Tibial nerve (tissue), 4 donors: ENCODE measurements around the gene MRPS11. TPM values are rescaled to one million over a fixed set of nuclear protein-coding genes. Genes with fewer than 3 reads are reported as not detected.

Experiments
- DNase-seq, 2 donors: peaks; one replicate each; pipeline ENCODE4 v3.0.0-alpha.2; 2019; ENCODE audit warnings: low spot score in 2 of 2
- H3K27ac ChIP-seq, 4 donors: fragments of 200-600 bp; sonication (generic) in 3 of 4; one replicate each; pipeline ENCODE4 v1.5.1; 2017 to 2019; ENCODE audit warnings: mild to moderate bottlenecking in 1 of 4
- H3K27me3 ChIP-seq, 2 donors: fragments of 200-600 bp; sonication (generic) in 1 of 2; one replicate each; pipeline versions ENCODE4 v1.5.1 to v1.6.0; 2017 to 2019
- H3K36me3 ChIP-seq, 3 donors: fragments of 200-600 bp; sonication (generic); one replicate each; pipeline ENCODE4 v1.5.1; 2018 to 2019
- H3K4me1 ChIP-seq, 4 donors: fragments of 200-600 bp; sonication (generic) in 3 of 4; one replicate each; pipeline ENCODE4 v1.5.1; 2017 to 2019
- H3K4me3 ChIP-seq, 4 donors: fragments of 200-600 bp; sonication (generic) in 3 of 4; one replicate each; pipeline ENCODE4 v1.5.1; 2017 to 2019; ENCODE audit warnings: mild to moderate bottlenecking in 1 of 4, moderate library complexity in 1 of 4
- H3K9me3 ChIP-seq, 4 donors: fragments of 200-600 bp; sonication (generic) in 3 of 4; one replicate each; pipeline ENCODE4 v1.5.1; 2017 to 2019
- EP300 ChIP-seq, 2 donors: sonication (generic); formaldehyde crosslinking; IDR thresholded peaks; one replicate each; pipeline ENCODE4 v1.6.1; 2017; ENCODE audit warnings: antibody characterized with exemption in 2 of 2, mild to moderate bottlenecking in 1 of 2
- POLR2A ChIP-seq, 2 donors: fragments of 450-650 bp; IDR thresholded peaks; one replicate each; pipeline ENCODE4 v1.6.1; 2017; ENCODE audit warnings: antibody characterized with exemption in 2 of 2, mild to moderate bottlenecking in 2 of 2, moderate library complexity in 2 of 2
- WGBS, 2 donors: methylation state at CpG; one replicate each; pipeline ENCODE4 v1.1.5; 2018; 5-methylcytosine and 5-hydroxymethylcytosine counted together
- total RNA-seq, 4 donors: library from RNA; depleted of rRNA; stranded (reverse); fragments of >200 nt; gene quantifications; one replicate each; pipeline ENCODE4 v1.1.0, GENCODE V29; 2016
- TF ChIP-seq, protein P1 (sequence below), 5 experiments: fragments of 200-600 bp in 3 of 5; fragments of 450-650 bp in 2 of 5; sonication (generic) in 3 of 5; IDR thresholded peaks; one replicate each; pipeline ENCODE4 v1.5.1; 2016 to 2019; ENCODE audit warnings: antibody characterized with exemption in 5 of 5, mild to moderate bottlenecking in 3 of 5, moderate library complexity in 2 of 5

MRPS11 gene
- total RNA-seq, 4 donors from 2014 or later, result 22.2 to 45.4 (median 37.1) TPM

DNA sequence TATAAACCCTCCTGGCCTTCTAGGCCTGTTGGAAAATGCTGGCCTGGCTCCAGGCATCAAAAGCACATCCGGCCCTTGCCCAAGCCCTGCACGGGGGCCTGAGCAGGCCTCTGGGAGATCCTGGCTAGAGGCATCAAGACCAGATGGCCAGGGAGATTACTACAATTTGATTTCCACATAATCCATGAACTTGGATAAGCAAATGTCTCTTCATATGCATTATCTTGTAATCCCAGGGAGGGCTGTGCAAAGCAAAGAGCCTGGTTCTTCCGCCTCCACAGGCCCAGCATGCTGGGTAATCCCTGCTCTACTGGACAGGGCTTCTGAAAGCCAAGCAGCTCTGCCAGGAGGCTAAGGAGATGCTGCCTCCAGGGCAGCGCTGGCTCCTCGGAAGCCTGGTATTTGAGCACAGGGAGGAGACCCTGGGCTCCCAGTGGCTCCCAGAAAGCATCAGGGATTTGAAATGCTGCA lies 18.5 kb upstream of the MRPS11 start:
- no peaks in the 10 kb centered on the region for H3K4me1 ChIP-seq
- DNase-seq, result no peak
- WGBS, 2 donors, result 79 to 89% methylated on average over 4 to 5 of the region's 5 CpGs

DNA sequence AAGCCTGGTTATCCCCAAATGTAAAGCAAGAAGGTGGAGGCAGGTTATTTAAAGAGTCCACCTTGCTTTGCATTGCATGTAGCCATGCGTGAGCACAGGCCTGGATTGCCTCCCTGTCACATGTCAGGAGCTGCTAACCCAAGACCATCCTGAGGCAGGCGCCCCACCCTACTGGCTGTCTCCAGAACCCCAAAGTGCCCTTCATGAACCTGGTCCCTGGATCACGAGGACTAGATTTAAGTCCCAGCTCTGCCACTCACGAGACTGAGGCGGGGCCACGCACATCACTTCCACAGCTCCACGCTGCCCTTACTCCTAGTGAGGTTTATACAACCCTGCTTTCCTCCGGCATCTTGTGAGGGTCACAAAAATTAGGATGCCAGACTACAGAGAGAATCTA lies 17.9 kb upstream of the MRPS11 start:
- no peaks in the 10 kb centered on the region for H3K36me3 ChIP-seq
- H3K4me3 ChIP-seq, result no peak overlapping the region
- H3K9me3 ChIP-seq, result peaks cover 0 to 4% (median 0%) of the 10 kb centered on the region in 4 donors
- WGBS, 2 donors, result 83 to 85% methylated on average over 8 of the region's 8 CpGs
- peaks cover 0 to under 1% (median under 1%) of the 10 kb centered on the region in 4 donors for H3K4me1 ChIP-seq
- TF ChIP-seq POLR2A (IDR thresholded peaks at IDR 0.05), result no peak
- TF ChIP-seq EP300 (IDR thresholded peaks at IDR 0.05), result no peak
- TF ChIP-seq, protein P1, sequence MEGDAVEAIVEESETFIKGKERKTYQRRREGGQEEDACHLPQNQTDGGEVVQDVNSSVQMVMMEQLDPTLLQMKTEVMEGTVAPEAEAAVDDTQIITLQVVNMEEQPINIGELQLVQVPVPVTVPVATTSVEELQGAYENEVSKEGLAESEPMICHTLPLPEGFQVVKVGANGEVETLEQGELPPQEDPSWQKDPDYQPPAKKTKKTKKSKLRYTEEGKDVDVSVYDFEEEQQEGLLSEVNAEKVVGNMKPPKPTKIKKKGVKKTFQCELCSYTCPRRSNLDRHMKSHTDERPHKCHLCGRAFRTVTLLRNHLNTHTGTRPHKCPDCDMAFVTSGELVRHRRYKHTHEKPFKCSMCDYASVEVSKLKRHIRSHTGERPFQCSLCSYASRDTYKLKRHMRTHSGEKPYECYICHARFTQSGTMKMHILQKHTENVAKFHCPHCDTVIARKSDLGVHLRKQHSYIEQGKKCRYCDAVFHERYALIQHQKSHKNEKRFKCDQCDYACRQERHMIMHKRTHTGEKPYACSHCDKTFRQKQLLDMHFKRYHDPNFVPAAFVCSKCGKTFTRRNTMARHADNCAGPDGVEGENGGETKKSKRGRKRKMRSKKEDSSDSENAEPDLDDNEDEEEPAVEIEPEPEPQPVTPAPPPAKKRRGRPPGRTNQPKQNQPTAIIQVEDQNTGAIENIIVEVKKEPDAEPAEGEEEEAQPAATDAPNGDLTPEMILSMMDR (IDR thresholded peaks at IDR 0.05), result no peak
- H3K27me3 ChIP-seq, result no peaks in the 10 kb centered on the region
- no peak overlapping the region for H3K27ac ChIP-seq
- no peak for DNase-seq

More for the DNA sequence above, 18.5 kb upstream of the MRPS11 start:
- Histone ChIP-seq H3K4me3 (no peak overlapping the region), H3K27me3 (no peaks in the 10 kb centered on the region), H3K27ac (no peak overlapping the region), H3K36me3 (no peaks in the 10 kb centered on the region), H3K9me3 (peaks cover 0 to 4% (median 0%) of the 10 kb centered on the region in 4 donors)
- TF ChIP-seq, protein P1 (IDR thresholded peaks at IDR 0.05), result no peak
- no peak for TF ChIP-seq POLR2A (IDR thresholded peaks at IDR 0.05)
- TF ChIP-seq EP300 (IDR thresholded peaks at IDR 0.05), result no peak

DNA sequence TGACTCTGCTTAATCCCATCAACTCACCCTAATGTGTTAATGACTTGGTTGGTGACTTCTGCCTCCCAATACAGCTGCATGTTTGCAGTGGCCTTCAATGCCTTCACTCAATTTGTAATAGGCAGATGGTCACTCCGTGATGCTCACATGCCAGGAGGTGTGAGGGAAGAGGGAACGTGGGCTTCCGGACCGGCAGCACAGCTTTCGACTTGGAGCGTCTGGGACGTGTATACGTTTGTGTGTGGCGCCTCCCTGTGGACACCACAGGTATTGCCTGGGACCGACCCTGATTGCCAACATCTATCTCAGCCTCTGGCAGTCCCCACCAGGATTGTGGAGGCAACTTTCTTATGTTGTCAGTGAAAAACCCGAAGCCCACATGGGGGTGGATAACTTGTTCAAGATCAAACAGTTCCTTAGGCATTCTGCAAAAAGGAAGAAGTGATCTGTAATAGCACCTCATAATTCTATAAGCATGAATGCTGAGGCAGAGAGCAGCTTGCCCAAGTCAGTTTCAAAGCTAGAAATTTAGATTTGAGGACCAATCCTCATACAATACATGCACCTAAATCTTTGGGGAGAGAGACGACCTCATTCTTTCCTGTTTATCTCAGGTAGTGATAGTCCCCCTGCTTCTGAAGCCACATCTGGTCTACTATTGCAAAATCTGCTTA lies 17.2 kb upstream of the MRPS11 start:
- WGBS, 2 donors, result 4 to 5% methylated on average over 12 of the region's 12 CpGs
- Histone ChIP-seq H3K4me3 (no peak overlapping the region), H3K36me3 (no peaks in the 10 kb centered on the region), H3K27ac (no peak overlapping the region), H3K9me3 (peaks cover 0 to 3% (median 0%) of the 10 kb centered on the region in 4 donors), H3K27me3 (no peaks in the 10 kb centered on the region), H3K4me1 (peaks cover 0 to 5% (median 2%) of the 10 kb centered on the region in 4 donors)
- TF ChIP-seq, protein P1 (IDR thresholded peaks at IDR 0.05), result peak in 4 of 5 experiments; percentile 26 to 50 (median 41)
- TF ChIP-seq POLR2A (IDR thresholded peaks at IDR 0.05) (no peak), EP300 (IDR thresholded peaks at IDR 0.05) (no peak)
- DNase-seq, result peak; percentile 28 to 50

DNA sequence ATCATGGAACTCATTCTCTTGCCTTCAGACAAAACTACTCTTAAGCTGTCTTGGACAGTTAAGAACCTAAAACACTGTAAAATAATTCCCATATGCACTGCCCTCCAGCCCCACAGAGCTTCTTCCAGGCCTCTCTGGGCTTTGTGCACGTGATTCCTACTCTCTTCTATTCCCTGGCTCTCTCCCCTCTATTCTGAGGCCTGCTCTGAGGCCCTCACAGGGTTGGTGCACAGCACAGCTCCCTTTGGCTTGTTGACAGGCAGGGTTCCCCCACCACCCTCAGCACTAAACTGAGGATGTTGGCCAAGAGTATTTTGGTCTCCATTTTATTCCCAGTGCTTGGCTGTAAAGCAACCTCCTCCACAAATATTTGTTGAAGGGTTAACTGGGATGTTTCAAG lies 13.9 kb upstream of the MRPS11 start:
- H3K4me1 ChIP-seq, result peaks cover 0 to 5% (median 2%) of the 10 kb centered on the region in 4 donors
- 38 to 60% methylated on average over 1 of the region's 1 CpG for WGBS, 2 donors
- no peaks in the 10 kb centered on the region for H3K9me3 ChIP-seq

DNA sequence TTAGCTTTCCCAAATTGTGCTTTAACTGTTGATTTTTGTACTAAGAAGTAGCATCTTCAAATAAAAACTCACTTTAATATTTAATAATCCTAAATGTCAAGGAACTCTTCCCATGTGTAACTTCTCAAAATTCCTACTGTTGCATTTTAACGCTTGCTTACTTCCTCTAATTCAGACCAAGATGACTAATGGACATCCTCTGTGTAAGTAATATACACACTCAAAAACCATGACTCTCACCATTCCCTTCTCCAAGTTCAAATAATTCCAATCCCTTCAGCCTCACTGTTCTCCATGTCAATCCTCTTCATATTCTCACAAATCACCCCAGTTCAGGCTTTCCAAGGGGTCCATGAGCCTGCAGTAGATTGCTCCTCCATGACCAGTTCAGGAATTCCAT lies 13.3 kb upstream of the MRPS11 start:
- Histone ChIP-seq H3K9me3 (no peaks in the 10 kb centered on the region), H3K4me3 (no peak overlapping the region), H3K27me3 (no peaks in the 10 kb centered on the region), H3K4me1 (peaks cover 0 to 5% (median 2%) of the 10 kb centered on the region in 4 donors), H3K36me3 (peaks cover 0 to 34% (median 0%) of the 10 kb centered on the region in 3 donors), H3K27ac (no peak overlapping the region)
- WGBS, 2 donors, result 67 to 71% methylated on average over 1 of the region's 1 CpG
- no peak for DNase-seq
- no peak for TF ChIP-seq POLR2A (IDR thresholded peaks at IDR 0.05)
- TF ChIP-seq, protein P1 (IDR thresholded peaks at IDR 0.05), result no peak
- TF ChIP-seq EP300 (IDR thresholded peaks at IDR 0.05), result no peak

More for the DNA sequence above, 13.9 kb upstream of the MRPS11 start:
- TF ChIP-seq, protein P1 (IDR thresholded peaks at IDR 0.05), result no peak
- TF ChIP-seq POLR2A (IDR thresholded peaks at IDR 0.05) (no peak), EP300 (IDR thresholded peaks at IDR 0.05) (no peak)
- DNase-seq, result no peak
- Histone ChIP-seq H3K36me3 (peaks cover 0 to 29% (median 0%) of the 10 kb centered on the region in 3 donors), H3K4me3 (no peak overlapping the region), H3K27ac (no peak overlapping the region), H3K27me3 (no peaks in the 10 kb centered on the region)
